ENCODE results near the gene TTC8.

- TF ChIP-seq ATF3 (IDR thresholded peaks at IDR 0.05) (no peak), TAF1 (conservative IDR thresholded peaks at IDR 0.05) (no peak), REST (IDR thresholded peaks at IDR 0.05) (no peak), RXRA (IDR thresholded peaks at IDR 0.05) (no peak), HNF4G (IDR thresholded peaks at IDR 0.05) (no peak), GABPA (IDR thresholded peaks at IDR 0.05 in 1 of 2, conservative IDR thresholded peaks at IDR 0.05 in 1 of 2) (no peak), RAD21 (IDR thresholded peaks at IDR 0.05) (no peak), YY1 (IDR thresholded peaks at IDR 0.05) (no peak)
- TF ChIP-seq, protein P1, sequence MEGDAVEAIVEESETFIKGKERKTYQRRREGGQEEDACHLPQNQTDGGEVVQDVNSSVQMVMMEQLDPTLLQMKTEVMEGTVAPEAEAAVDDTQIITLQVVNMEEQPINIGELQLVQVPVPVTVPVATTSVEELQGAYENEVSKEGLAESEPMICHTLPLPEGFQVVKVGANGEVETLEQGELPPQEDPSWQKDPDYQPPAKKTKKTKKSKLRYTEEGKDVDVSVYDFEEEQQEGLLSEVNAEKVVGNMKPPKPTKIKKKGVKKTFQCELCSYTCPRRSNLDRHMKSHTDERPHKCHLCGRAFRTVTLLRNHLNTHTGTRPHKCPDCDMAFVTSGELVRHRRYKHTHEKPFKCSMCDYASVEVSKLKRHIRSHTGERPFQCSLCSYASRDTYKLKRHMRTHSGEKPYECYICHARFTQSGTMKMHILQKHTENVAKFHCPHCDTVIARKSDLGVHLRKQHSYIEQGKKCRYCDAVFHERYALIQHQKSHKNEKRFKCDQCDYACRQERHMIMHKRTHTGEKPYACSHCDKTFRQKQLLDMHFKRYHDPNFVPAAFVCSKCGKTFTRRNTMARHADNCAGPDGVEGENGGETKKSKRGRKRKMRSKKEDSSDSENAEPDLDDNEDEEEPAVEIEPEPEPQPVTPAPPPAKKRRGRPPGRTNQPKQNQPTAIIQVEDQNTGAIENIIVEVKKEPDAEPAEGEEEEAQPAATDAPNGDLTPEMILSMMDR (IDR thresholded peaks at IDR 0.05; ENCODE audit: low read depth, low read length, missing input control): no peak
Observed at GRCh38 chr14:88904206-88904647, 79.8 kb downstream of the TTC8 start.

Measured in liver (tissue), 3 donors.